Measurements from ENCODE around the gene SPON2. TPM values are rescaled to one million over a fixed set of nuclear protein-coding genes. Genes with fewer than 3 reads are reported as not detected.
A peak's percentile ranks its signal among the peaks of the same experiment; 100 is the strongest.

SPON2 gene
- total RNA-seq, 3 donors from 2014 or later (not counting 1 experiment from before 2014, with no cell fraction given): 1,124 to 1,574 (median 1,339) TPM

DNA sequence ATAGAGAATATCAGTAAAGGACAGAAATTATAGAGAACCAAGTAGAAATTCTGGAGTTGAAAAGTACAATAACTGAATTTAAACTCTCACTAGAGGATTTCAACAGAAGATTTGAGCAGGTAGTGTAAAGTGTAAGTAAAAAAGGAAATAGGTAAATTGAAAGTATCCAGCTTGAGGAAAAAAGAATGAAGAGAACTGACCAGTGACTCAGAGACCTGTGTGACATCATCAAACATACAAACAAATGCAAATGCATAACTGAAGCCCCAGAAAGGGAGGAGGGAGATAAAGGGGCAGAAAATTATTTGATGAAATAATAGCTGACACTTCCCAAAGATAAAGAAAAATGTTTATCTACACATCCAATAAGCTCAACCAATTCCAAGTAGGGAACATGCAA lies 8.3 kb upstream of the SPON2 start:
- H3K36me3 Mint-ChIP-seq: peaks cover 27% of the 10 kb centered on the region
- Histone ChIP-seq H3K4me3 (ENCODE audit: low read length) (no peak overlapping the region), H3K27me3 (ENCODE audit: control insufficient read depth, insufficient read depth, low read length) (no peaks in the 10 kb centered on the region), H3K9me3 (ENCODE audit: control insufficient read depth, insufficient read depth, low read length) (peaks cover 10% of the 10 kb centered on the region), H3K36me3 (ENCODE audit: control insufficient read depth, insufficient read depth, low read length) (no peaks in the 10 kb centered on the region), H3K4me1 (ENCODE audit: control insufficient read depth, insufficient read depth, low read length) (peaks cover 68% of the 10 kb centered on the region), H3K27ac (ENCODE audit: low read length) (no peak overlapping the region)
- DNase-seq: no peak
- H3K4me1 Mint-ChIP-seq: peaks cover 72 to 84% of the 10 kb centered on the region in 2 donors
- peaks cover 5 to 12% of the 10 kb centered on the region in 2 donors for H3K9me3 Mint-ChIP-seq
- H3K27ac Mint-ChIP-seq: peak overlapping the region; percentile 12 to 77
- H3K27me3 Mint-ChIP-seq (ENCODE audit: low read depth in 2 of 2): no peaks in the 10 kb centered on the region
- intact Hi-C loops (cut with micrococcal nuclease): no loop called here
- H3K4me3 Mint-ChIP-seq: peak overlapping the region; percentile 49
- ATAC-seq: no peak
- TF ChIP-seq, protein P1, sequence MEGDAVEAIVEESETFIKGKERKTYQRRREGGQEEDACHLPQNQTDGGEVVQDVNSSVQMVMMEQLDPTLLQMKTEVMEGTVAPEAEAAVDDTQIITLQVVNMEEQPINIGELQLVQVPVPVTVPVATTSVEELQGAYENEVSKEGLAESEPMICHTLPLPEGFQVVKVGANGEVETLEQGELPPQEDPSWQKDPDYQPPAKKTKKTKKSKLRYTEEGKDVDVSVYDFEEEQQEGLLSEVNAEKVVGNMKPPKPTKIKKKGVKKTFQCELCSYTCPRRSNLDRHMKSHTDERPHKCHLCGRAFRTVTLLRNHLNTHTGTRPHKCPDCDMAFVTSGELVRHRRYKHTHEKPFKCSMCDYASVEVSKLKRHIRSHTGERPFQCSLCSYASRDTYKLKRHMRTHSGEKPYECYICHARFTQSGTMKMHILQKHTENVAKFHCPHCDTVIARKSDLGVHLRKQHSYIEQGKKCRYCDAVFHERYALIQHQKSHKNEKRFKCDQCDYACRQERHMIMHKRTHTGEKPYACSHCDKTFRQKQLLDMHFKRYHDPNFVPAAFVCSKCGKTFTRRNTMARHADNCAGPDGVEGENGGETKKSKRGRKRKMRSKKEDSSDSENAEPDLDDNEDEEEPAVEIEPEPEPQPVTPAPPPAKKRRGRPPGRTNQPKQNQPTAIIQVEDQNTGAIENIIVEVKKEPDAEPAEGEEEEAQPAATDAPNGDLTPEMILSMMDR (IDR thresholded peaks at IDR 0.05): no peak

DNA sequence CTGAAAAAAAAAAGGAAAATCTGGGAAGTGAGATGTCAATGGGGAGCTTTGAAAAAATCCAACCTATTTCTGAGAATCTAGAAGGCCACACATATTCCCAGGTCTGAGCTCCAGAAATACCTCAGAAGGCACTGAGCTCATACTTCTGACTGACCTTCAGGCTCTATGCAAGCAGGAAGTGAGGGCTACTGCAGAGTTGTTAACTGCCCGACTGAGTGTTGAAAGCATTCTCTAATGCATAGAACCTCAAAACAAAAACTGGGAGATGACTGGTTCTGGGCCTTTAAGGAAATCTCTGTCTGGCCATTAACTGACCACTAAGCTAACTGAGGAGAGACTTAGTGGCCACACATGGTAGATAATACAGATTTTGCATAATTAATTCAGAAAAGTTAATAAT lies 7.6 kb upstream of the SPON2 start:
- Histone ChIP-seq H3K27me3 (ENCODE audit: control insufficient read depth, insufficient read depth, low read length) (no peaks in the 10 kb centered on the region), H3K36me3 (ENCODE audit: control insufficient read depth, insufficient read depth, low read length) (no peaks in the 10 kb centered on the region), H3K4me3 (ENCODE audit: low read length) (no peak overlapping the region), H3K27ac (ENCODE audit: low read length) (no peak overlapping the region), H3K9me3 (ENCODE audit: control insufficient read depth, insufficient read depth, low read length) (peaks cover 10% of the 10 kb centered on the region), H3K4me1 (ENCODE audit: control insufficient read depth, insufficient read depth, low read length) (peaks cover 68% of the 10 kb centered on the region)
- intact Hi-C loops (cut with micrococcal nuclease): no loop called here
- ATAC-seq (no peak), DNase-seq (no peak)
- WGBS (ENCODE audit: insufficient coverage): 63% methylated on average over 1 of the region's 1 CpG
- Mint-ChIP-seq H3K4me1 (peaks cover 72 to 91% of the 10 kb centered on the region in 2 donors), H3K4me3 (peak overlapping the region; percentile 60), H3K9me3 (peaks cover 5 to 12% of the 10 kb centered on the region in 2 donors), H3K36me3 (peaks cover 27% of the 10 kb centered on the region), H3K27me3 (ENCODE audit: low read depth in 2 of 2) (no peaks in the 10 kb centered on the region), H3K27ac (peak overlapping the region; percentile 4 to 77)
- TF ChIP-seq, protein P1 (IDR thresholded peaks at IDR 0.05): no peak

DNA sequence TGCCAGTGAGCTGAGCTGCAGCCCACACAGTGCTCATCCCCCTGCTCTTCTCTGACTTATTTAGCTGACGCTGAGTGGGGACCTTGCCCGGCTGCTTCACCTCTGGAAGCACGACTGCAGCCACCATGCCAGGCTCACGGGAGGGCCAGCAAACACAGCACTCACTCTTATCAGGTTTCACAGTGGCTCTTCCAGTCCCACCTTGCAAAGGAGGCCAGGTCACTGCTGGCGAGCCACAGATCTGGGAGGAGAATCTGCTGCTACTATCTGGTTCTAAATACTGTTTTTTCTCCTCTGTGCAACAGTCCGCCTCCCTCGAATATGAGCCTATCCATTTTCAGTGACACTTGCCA lies 6.7 kb upstream of the SPON2 start:
- no peaks in the 10 kb centered on the region for H3K36me3 ChIP-seq (ENCODE audit: control insufficient read depth, insufficient read depth, low read length)
- peaks cover 5 to 12% of the 10 kb centered on the region in 2 donors for H3K9me3 Mint-ChIP-seq
- H3K9me3 ChIP-seq (ENCODE audit: control insufficient read depth, insufficient read depth, low read length): peaks cover 10% of the 10 kb centered on the region
- ATAC-seq (no peak), DNase-seq (no peak)
- no peaks in the 10 kb centered on the region for H3K27me3 ChIP-seq (ENCODE audit: control insufficient read depth, insufficient read depth, low read length)
- intact Hi-C loops (cut with micrococcal nuclease): no loop called here
- 89% methylated on average over 7 of the region's 7 CpGs for WGBS (ENCODE audit: insufficient coverage)
- peaks cover 68 to 88% of the 10 kb centered on the region in 2 donors for H3K4me1 Mint-ChIP-seq
- peaks cover 66% of the 10 kb centered on the region for H3K4me1 ChIP-seq (ENCODE audit: control insufficient read depth, insufficient read depth, low read length)
- H3K4me3 ChIP-seq (ENCODE audit: low read length): no peak overlapping the region
- H3K36me3 Mint-ChIP-seq: peaks cover 27% of the 10 kb centered on the region
- no peak overlapping the region for H3K27ac ChIP-seq (ENCODE audit: low read length)
- H3K27ac Mint-ChIP-seq: peak overlapping the region in 1 of 2 donors; percentile 79
- no peaks in the 10 kb centered on the region for H3K27me3 Mint-ChIP-seq (ENCODE audit: low read depth in 2 of 2)
- TF ChIP-seq, protein P1 (IDR thresholded peaks at IDR 0.05): no peak
- peak overlapping the region; percentile 55 for H3K4me3 Mint-ChIP-seq

Measured in natural killer cell (primary cell).